Measurements from ENCODE around the gene TH.

The TH gene

DNA sequence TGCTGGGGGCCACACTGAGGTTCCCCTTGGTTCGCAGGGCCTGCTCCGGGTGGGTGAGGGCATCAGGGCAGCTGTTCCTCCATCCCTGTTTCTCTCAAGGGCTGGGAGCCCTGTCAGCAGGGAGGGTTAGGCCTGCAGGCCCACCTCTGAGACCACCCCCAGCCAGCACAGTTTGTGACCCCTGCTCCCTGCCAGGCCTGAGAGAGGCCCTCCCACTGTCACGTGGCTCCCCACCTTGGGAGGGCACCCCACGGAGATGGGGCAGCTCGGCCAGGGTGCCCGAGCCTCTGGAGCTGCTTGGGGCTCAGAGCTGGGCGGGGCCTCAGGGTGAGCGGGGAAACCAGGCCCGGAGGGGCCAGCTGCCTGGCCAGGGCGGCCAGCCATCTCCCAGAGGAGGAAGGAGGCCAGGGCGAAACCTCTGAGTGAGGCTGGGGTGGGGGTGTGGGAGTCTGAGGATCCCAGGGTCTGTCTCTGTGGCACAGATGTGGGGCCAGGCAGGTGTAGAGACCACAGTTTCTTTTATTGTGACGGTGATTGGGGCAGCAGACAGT lies 8.1 kb downstream of the TH start:
- no peak for DNase-seq

- no peak for DNase-seq
Observed at GRCh38 chr11:2160736-2161259, 10.8 kb downstream of the TH start, which contains the start of gene INS. INS (minus strand) TSS chr11:2161209; CDS start chr11:2160971, 238 bp downstream.

GRCh38 chr11:2159536-2160413 lies 11.8 kb downstream of the TH start:
- no peak for DNase-seq

DNA sequence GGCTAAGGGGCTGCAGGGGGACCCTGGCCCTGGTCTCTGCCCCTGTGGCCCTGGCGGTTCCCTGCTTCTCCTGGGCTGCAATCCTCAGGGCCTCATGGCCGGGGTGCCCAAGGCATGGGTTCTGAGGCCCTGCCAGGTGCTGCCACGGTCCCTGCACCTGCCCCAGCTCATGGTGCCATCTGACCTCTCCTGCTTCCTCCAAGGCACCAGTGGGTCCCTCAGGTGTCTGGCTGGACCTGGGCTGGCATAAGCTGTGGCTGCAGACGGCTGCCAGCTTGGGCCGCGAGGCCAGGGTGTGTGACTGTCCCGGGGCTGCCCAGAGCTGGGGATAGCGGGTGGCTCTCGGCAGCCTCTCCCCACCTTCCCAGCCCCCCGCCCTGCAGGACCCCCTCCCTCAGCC lies 12.6 kb downstream of the TH start:
- no peak for DNase-seq

DNA sequence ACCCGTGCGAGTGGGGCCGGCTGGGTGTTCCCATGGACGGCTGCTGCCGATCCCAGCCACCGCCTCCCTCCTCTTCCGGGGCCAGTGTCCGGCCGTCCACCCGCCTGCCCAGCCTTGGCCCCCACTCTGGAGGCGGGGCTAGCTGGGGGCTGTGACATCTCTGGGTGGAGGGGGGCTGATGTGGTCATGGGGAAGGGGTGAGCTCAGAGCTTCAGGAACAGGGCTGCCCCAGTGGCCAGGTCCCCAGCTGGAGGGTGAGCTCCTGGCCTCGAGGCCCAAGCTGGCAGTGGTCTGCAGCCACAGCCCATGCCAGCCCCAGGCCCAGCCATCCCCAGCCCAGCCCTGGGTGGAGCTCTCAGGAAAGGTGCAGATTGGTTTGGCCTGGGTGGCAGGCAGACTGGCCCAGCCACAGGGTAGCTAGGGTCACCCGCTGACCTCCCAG lies 13.3 kb downstream of the TH start:
- DNase-seq = no peak

GRCh38 chr11:2157294-2158040 lies 14.1 kb downstream of the TH start:
- peak in 3 of 51 donors; percentile 10 to 14 (median 14) for DNase-seq

- peak in 41 of 51 donors; percentile 9 to 76 (median 44) for DNase-seq
Observed at GRCh38 chr11:2156416-2157182, 15.0 kb downstream of the TH start.

GRCh38 chr11:2155511-2155910 lies 16.1 kb downstream of the TH start:
- no peak for DNase-seq

DNA sequence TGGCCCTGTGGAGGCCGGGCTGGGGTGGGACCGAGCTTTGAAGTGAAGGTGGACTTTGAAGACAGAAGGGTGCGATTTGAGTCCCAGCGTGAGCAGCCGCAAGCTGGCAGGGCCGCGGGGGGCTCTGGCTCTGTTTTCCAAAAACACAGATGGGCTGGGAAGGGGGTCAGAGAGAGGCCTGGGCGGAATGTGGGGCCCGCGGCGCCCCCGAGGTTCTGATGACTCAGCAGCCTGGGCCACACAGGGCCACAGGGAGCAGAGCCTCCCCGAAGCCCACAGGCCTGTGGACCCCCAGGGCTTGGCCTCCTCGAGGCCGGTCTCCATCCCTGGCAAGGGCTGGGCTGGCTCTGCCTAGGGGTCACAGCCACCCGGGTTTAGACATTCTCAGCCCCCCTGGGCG lies 16.7 kb downstream of the TH start:
- DNase-seq = no peak

- no peak for DNase-seq
Observed at GRCh38 chr11:2154195-2154585, 17.4 kb downstream of the TH start.

- DNase-seq = no peak
Observed at GRCh38 chr11:2153581-2154194, 17.9 kb downstream of the TH start.

- DNase-seq = peak in 41 of 51 donors; percentile 18 to 77 (median 49)
Observed at GRCh38 chr11:2151500-2152257, 19.9 kb downstream of the TH start.

DNA sequence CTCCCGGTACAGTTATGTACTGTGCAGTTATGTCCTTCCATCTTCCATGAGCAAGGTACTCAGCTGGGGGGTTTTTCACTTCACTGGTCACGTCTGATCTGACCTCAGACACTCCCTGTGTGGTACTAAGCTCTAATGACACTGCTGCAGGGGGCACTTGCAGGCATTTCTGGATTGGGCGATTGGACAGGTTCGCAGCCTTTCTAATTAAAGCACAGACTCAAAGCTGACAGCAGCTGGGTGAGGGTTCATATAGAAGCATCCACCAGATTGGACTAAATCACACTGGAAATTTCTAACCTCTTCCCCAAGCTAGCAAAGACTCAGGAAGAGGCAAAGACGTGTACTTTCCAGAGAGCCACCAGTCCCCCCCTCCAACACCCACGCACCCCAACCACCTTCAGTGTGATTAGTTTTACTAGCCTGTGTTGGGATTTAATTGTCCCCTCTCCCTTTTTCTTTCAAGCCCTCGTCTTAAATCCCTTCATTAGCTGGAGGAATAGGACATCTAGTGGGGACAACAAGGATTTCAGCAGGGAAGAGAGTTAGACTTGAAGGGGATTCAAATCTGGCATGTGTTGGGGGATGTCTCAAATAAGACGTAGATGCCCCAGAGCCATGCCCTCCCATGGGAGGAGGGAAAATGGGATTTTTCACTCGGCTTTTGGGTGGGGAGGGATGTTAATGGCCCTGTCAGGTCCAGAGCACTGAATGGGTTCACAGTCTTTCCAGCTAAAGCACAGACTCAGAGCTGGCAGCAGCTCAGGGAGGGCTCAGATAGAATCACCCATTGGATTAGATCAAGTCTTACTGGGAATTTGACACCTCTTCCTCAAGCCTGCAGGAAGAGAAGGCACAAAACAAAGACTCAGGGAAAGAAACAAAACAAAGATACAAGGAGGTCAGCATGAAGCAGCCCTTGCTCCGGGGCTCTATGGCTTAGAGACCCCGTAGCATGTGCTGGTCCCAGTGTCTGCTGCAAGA lies 21.5 kb downstream of the TH start:
- DNase-seq = peak in 1 of 51 donors; percentile 1

DNA sequence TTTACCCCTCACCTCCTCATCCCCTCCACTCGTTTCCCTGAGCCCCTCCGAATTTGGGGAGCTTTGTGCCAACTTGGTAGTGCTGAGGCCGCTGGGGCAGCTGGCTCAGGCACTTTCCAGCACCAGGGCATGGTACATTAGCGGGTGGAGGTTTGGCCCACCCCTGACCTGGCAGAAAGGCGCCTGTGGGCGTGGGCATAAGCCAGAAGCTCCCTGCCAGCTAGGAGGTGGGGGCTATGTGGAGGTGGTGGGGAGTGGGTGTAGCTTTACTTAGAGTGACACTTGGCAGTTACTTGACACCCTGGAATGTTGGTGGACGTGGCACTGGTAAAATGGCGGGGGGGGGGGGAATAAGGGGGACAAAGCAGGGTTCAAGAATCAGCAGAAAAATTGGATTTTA lies 22.2 kb downstream of the TH start:
- no peak for DNase-seq

DNA sequence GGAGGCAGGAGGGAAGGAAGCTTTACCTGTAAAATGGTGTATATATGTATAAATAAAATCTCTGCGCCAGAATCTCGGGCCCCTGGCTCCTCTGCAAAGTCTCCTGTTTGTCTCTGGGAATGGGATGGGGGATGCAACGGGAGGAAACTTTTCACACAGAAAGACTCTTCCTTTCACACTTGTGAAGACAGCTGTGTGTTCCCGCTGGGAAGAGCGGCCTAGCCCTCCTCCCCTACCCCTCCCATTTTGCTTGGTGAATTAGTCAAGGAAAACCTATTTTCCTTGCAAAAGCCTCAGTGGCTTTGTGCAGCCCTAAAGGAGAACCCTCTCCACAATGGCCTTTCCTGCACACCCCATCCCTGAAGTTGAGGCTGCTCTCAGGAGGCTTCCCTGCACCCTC lies 23.0 kb downstream of the TH start:
- no peak for DNase-seq

GRCh38 chr11:2147391-2147790 lies 24.2 kb downstream of the TH start:
- no peak for DNase-seq

DNA sequence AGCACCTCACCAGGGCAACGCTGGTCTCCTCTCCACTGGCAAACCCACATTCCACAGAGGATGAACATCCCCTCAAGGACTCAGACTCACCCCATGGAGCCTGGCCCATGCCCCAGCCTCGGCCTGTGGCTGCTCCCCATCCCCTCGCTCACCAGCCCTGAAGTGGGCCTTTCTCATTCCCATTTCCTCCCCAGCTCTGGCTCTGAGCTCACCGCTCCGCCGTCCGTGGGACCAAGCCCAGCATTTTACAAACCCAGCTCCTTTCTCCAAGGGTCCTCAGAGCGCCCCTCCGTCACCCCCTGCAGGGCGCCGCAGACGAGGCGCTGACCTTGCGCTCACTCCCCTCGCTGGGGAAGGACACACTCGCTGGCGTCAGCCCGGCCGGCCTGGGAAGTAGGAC lies 25.6 kb downstream of the TH start:
- no peak for DNase-seq

DNA sequence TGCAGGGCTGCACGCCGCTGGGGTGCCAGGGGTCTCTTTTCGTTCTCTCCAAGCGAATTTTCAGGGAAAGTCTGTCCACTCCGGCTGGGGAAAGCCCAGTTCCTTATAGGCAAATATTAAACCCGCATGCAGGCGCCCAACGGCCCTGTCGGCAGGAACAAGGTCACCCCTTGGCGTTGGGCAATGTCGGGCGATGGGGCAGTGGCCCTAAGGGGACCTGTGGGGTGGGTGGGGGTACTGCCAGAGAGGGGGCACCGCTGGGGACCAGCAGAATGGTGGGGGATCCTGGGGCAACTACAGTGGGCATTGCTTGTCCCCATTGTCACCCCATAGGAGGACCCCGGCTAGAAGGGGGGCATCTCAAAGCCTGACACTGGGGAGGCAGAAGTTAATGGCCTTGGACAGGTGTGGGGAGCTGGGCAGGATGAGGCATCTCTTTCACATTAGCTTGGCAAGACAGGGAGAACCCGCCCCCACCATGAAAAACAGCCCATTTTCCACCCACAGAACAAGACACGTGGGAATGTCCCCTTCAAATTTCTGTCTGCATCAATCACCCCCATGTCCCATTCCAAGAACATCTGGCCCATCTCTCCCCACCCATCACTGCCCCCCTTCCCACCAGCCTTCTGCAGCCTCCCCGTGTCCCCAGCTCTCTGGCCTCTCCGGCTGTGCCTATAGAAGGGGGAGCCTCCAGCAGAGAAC lies 26.9 kb downstream of the TH start:
- no peak for DNase-seq
